ENCODE measurements around the gene MVP.

MVP gene

GRCh38 chr16:29816694-29817441 is 3.4 kb upstream of the MVP start:
- Histone ChIP-seq H3K4me3 (peak overlapping the region; percentile 91), H3K9me3 (ENCODE audit: low read depth, low read length) (no peaks in the 10 kb centered on the region), H3K9ac (ENCODE audit: insufficient read length) (peak overlapping the region; percentile 87), H3K36me3 (ENCODE audit: insufficient read depth, low read length) (peaks cover 28% of the 10 kb centered on the region), H3K27ac (peak overlapping the region; percentile 96)
- TF ChIP-seq EZH2 (IDR thresholded peaks at IDR 0.05) (no peak), FOXP2 (optimal IDR thresholded peaks at IDR 0.05; ENCODE audit: control extremely low read depth, extremely low read length, insufficient read depth) (no peak), POLR2AphosphoS5 (IDR thresholded peaks at IDR 0.05; ENCODE audit: borderline replicate concordance, low read depth, low read length) (no peak)
- no peak for DNase-seq (ENCODE audit: low read depth, low spot score)

GRCh38 chr16:29818082-29818481 is 2.2 kb upstream of the MVP start:
- no peak overlapping the region for H3K27ac ChIP-seq
- H3K9ac ChIP-seq (ENCODE audit: insufficient read length) = no peak overlapping the region
- no peak for DNase-seq (ENCODE audit: low read depth, low spot score)
- H3K9me3 ChIP-seq (ENCODE audit: low read depth, low read length) = no peaks in the 10 kb centered on the region
- no peak for TF ChIP-seq POLR2AphosphoS5 (IDR thresholded peaks at IDR 0.05; ENCODE audit: borderline replicate concordance, low read depth, low read length)
- no peak for TF ChIP-seq EZH2 (IDR thresholded peaks at IDR 0.05)
- TF ChIP-seq FOXP2 (optimal IDR thresholded peaks at IDR 0.05; ENCODE audit: control extremely low read depth, extremely low read length, insufficient read depth) = no peak
- peaks cover 28% of the 10 kb centered on the region for H3K36me3 ChIP-seq (ENCODE audit: insufficient read depth, low read length)
- H3K4me3 ChIP-seq = no peak overlapping the region; the same call in 1 of the 2 replicates

GRCh38 chr16:29819506-29819905 is 756 bp upstream of the MVP start:
- TF ChIP-seq EZH2 (IDR thresholded peaks at IDR 0.05) (no peak), POLR2AphosphoS5 (IDR thresholded peaks at IDR 0.05; ENCODE audit: borderline replicate concordance, low read depth, low read length) (no peak), FOXP2 (optimal IDR thresholded peaks at IDR 0.05; ENCODE audit: control extremely low read depth, extremely low read length, insufficient read depth) (no peak)
- peak overlapping the region; percentile 74 for H3K4me3 ChIP-seq
- DNase-seq (ENCODE audit: low read depth, low spot score) = no peak
- peaks cover 28% of the 10 kb centered on the region for H3K36me3 ChIP-seq (ENCODE audit: insufficient read depth, low read length)
- peak overlapping the region; percentile 55 for H3K9ac ChIP-seq (ENCODE audit: insufficient read length)
- no peaks in the 10 kb centered on the region for H3K9me3 ChIP-seq (ENCODE audit: low read depth, low read length)
- H3K27ac ChIP-seq = peak overlapping the region; percentile 19; the same call in 1 of the 2 replicates

- H3K9ac ChIP-seq (ENCODE audit: insufficient read length) = peak overlapping the region; percentile 55
Measured at GRCh38 chr16:29820730-29821642, 724 bp downstream of the MVP start.

GRCh38 chr16:29821643-29822115 is 1.4 kb downstream of the MVP start:
- Histone ChIP-seq H3K4me3 (no peak overlapping the region), H3K27ac (peak overlapping the region; percentile 74; the same call in 1 of the 2 replicates)
- DNase-seq (ENCODE audit: low read depth, low spot score) = no peak

More at GRCh38 chr16:29820730-29821642, 724 bp downstream of the MVP start:
- no peak for TF ChIP-seq FOXP2 (optimal IDR thresholded peaks at IDR 0.05; ENCODE audit: control extremely low read depth, extremely low read length, insufficient read depth)
- TF ChIP-seq POLR2AphosphoS5 (IDR thresholded peaks at IDR 0.05; ENCODE audit: borderline replicate concordance, low read depth, low read length) = peak; percentile 25; the same call in 1 of the 2 replicates
- Histone ChIP-seq H3K9me3 (ENCODE audit: low read depth, low read length) (no peaks in the 10 kb centered on the region), H3K4me3 (peak overlapping the region; percentile 74), H3K27ac (0 out of 2 replicates have a peak overlapping the region, but pooled peaks have one; percentile 74), H3K36me3 (ENCODE audit: insufficient read depth, low read length) (peaks cover 28% of the 10 kb centered on the region)
- DNase-seq (ENCODE audit: low read depth, low spot score) = no peak

GRCh38 chr16:29824589-29825144 is 4.4 kb downstream of the MVP start:
- TF ChIP-seq FOXP2 (optimal IDR thresholded peaks at IDR 0.05; ENCODE audit: control extremely low read depth, extremely low read length, insufficient read depth) (no peak), EZH2 (IDR thresholded peaks at IDR 0.05) (no peak), POLR2AphosphoS5 (IDR thresholded peaks at IDR 0.05; ENCODE audit: borderline replicate concordance, low read depth, low read length) (no peak)
- H3K36me3 ChIP-seq (ENCODE audit: insufficient read depth, low read length) = peaks cover 9% of the 10 kb centered on the region; the same call in 1 of the 2 replicates
- no peak overlapping the region for H3K4me3 ChIP-seq
- no peak for DNase-seq (ENCODE audit: low read depth, low spot score)
- H3K9ac ChIP-seq (ENCODE audit: insufficient read length) = no peak overlapping the region
- no peak overlapping the region for H3K27ac ChIP-seq
- H3K9me3 ChIP-seq (ENCODE audit: low read depth, low read length) = no peaks in the 10 kb centered on the region

More at GRCh38 chr16:29821643-29822115, 1.4 kb downstream of the MVP start:
- TF ChIP-seq EZH2 (IDR thresholded peaks at IDR 0.05) (no peak), POLR2AphosphoS5 (IDR thresholded peaks at IDR 0.05; ENCODE audit: borderline replicate concordance, low read depth, low read length) (no peak), FOXP2 (optimal IDR thresholded peaks at IDR 0.05; ENCODE audit: control extremely low read depth, extremely low read length, insufficient read depth) (no peak)
- Histone ChIP-seq H3K9me3 (ENCODE audit: low read depth, low read length) (no peaks in the 10 kb centered on the region), H3K9ac (ENCODE audit: insufficient read length) (peak overlapping the region; percentile 33), H3K36me3 (ENCODE audit: insufficient read depth, low read length) (peaks cover 28% of the 10 kb centered on the region)

- Histone ChIP-seq H3K9me3 (ENCODE audit: low read depth, low read length) (no peaks in the 10 kb centered on the region), H3K9ac (ENCODE audit: insufficient read length) (no peak overlapping the region), H3K27ac (no peak overlapping the region), H3K4me3 (no peak overlapping the region), H3K36me3 (ENCODE audit: insufficient read depth, low read length) (0 out of 2 replicates have a peak, but pooled peaks cover 2% of the 10 kb centered on the region)
- no peak for DNase-seq (ENCODE audit: low read depth, low spot score)
- TF ChIP-seq EZH2 (IDR thresholded peaks at IDR 0.05) (no peak), POLR2AphosphoS5 (IDR thresholded peaks at IDR 0.05; ENCODE audit: borderline replicate concordance, low read depth, low read length) (no peak), FOXP2 (optimal IDR thresholded peaks at IDR 0.05; ENCODE audit: control extremely low read depth, extremely low read length, insufficient read depth) (no peak)
Measured at GRCh38 chr16:29825145-29826044, 5.1 kb downstream of the MVP start.

Measured in SK-N-MC (cell line).